ENCODE measurements around the gene SH3BGR. TPM values are rescaled to one million over a fixed set of nuclear protein-coding genes. Genes with fewer than 3 reads are reported as not detected.

The SH3BGR gene
- total and polyA plus RNA-seq, 7 donors: 3.6 to 32.7 (median 6.4) TPM

- H3K27me3 ChIP-seq: no peaks in the 10 kb centered on the region
- peaks cover 0 to 20% (median 6%) of the 10 kb centered on the region in 4 donors for H3K4me1 ChIP-seq
- no peaks in the 10 kb centered on the region for H3K36me3 ChIP-seq
- H3K4me3 ChIP-seq: peak overlapping the region in 3 of 4 donors; percentile 36 to 47 (median 44)
- intact Hi-C loops (cut with DNase I): no loop called here
- no peaks in the 10 kb centered on the region for H3K9me3 ChIP-seq
- WGBS, 2 donors: 76 to 85% methylated on average over 10 of the region's 10 CpGs
- TF ChIP-seq CTCF (IDR thresholded peaks at IDR 0.05): no peak
- TF ChIP-seq POLR2AphosphoS5 (IDR thresholded peaks at IDR 0.05): peak in 3 of 4 donors; percentile 34 to 53 (median 35)
- TF ChIP-seq EP300 (IDR thresholded peaks at IDR 0.05): no peak
- TF ChIP-seq POLR2A (IDR thresholded peaks at IDR 0.05): peak in 1 of 2 donors; percentile 26
- H3K27ac ChIP-seq: peak overlapping the region; percentile 55 to 84 (median 80)
- no peak for DNase-seq
These were observed 618 bp downstream of the SH3BGR start for GRCh38 chr21:39452207-39452969.

GRCh38 chr21:39452970-39453342 is 1.2 kb downstream of the SH3BGR start:
- no peak for DNase-seq
- Histone ChIP-seq H3K4me1 (peaks cover 0 to 20% (median 6%) of the 10 kb centered on the region in 4 donors), H3K36me3 (no peaks in the 10 kb centered on the region), H3K9me3 (no peaks in the 10 kb centered on the region), H3K27me3 (no peaks in the 10 kb centered on the region), H3K4me3 (peak overlapping the region in 3 of 4 donors; percentile 36 to 47 (median 44)), H3K27ac (peak overlapping the region; percentile 55 to 84 (median 80))
- intact Hi-C loops (cut with DNase I): no loop called here
- 87 to 93% methylated on average over 6 of the region's 6 CpGs for WGBS, 2 donors
- TF ChIP-seq POLR2AphosphoS5 (IDR thresholded peaks at IDR 0.05): no peak
- no peak for TF ChIP-seq POLR2A (IDR thresholded peaks at IDR 0.05)

- TF ChIP-seq EP300 (IDR thresholded peaks at IDR 0.05) (no peak), CTCF (IDR thresholded peaks at IDR 0.05) (no peak), POLR2A (IDR thresholded peaks at IDR 0.05) (no peak), POLR2AphosphoS5 (IDR thresholded peaks at IDR 0.05) (no peak)
- Histone ChIP-seq H3K4me1 (peaks cover 0 to 20% (median 6%) of the 10 kb centered on the region in 4 donors), H3K4me3 (no peak overlapping the region), H3K27ac (peak overlapping the region; percentile 55 to 84 (median 80)), H3K27me3 (no peaks in the 10 kb centered on the region), H3K36me3 (no peaks in the 10 kb centered on the region), H3K9me3 (no peaks in the 10 kb centered on the region)
- WGBS, 2 donors: 95 to 96% methylated on average over 4 of the region's 4 CpGs
- DNase-seq: no peak
- intact Hi-C loops (cut with DNase I): no loop called here
These were observed 1.9 kb downstream of the SH3BGR start for GRCh38 chr21:39453571-39454179.

GRCh38 chr21:39454949-39455668 is 3.3 kb downstream of the SH3BGR start:
- Histone ChIP-seq H3K27ac (peak overlapping the region in 2 of 4 donors; percentile 81 to 84), H3K9me3 (no peaks in the 10 kb centered on the region), H3K36me3 (no peaks in the 10 kb centered on the region), H3K4me1 (peaks cover 0 to 20% (median 6%) of the 10 kb centered on the region in 4 donors), H3K4me3 (no peak overlapping the region), H3K27me3 (no peaks in the 10 kb centered on the region)
- TF ChIP-seq EP300 (IDR thresholded peaks at IDR 0.05) (no peak), POLR2A (IDR thresholded peaks at IDR 0.05) (no peak), POLR2AphosphoS5 (IDR thresholded peaks at IDR 0.05) (no peak), CTCF (IDR thresholded peaks at IDR 0.05) (no peak)
- intact Hi-C loops (cut with DNase I): no loop called here
- no peak for DNase-seq
- 44 to 66% methylated on average over 6 of the region's 6 CpGs for WGBS, 2 donors

- H3K27me3 ChIP-seq: no peaks in the 10 kb centered on the region
- peak overlapping the region in 1 of 4 donors; percentile 84 for H3K27ac ChIP-seq
- H3K36me3 ChIP-seq: no peaks in the 10 kb centered on the region
- peak in 1 of 4 experiments; percentile 24 for TF ChIP-seq CTCF (IDR thresholded peaks at IDR 0.05)
- TF ChIP-seq POLR2A (IDR thresholded peaks at IDR 0.05): no peak
- H3K4me3 ChIP-seq: no peak overlapping the region
- DNase-seq: no peak
- 91 to 93% methylated on average over 3 of the region's 3 CpGs for WGBS, 2 donors
- intact Hi-C loops (cut with DNase I): no loop called here
- no peaks in the 10 kb centered on the region for H3K9me3 ChIP-seq
- peaks cover 0 to 17% (median 6%) of the 10 kb centered on the region in 4 donors for H3K4me1 ChIP-seq
These were observed 4.9 kb downstream of the SH3BGR start for GRCh38 chr21:39456665-39457064.

Measured in sigmoid colon (tissue), 7 donors.